Head of caudate nucleus (tissue), 42 donors: ENCODE measurements around the gene PXYLP1.

Experiments
- DNase-seq, 42 donors: peaks; one replicate each; pipeline versions ENCODE4 v3.0.0 to v3.0.0-alpha.2; 2020 to 2021; ENCODE audit warnings: mixed read lengths in 7 of 42
- intact Hi-C: fragments of 100-400 bp; cut with DNase I; formaldehyde crosslinking; loops from one replicate; pipeline ENCODE4 v1.15.0; 2022

The PXYLP1 gene

GRCh38 chr3:141242377-141243092 is 10.9 kb downstream of the PXYLP1 start:
- intact Hi-C loops = no loop called here
- peak in 1 of 42 donors; percentile 18 for DNase-seq

- peak; percentile 46 to 96 (median 80) for DNase-seq
- intact Hi-C loops = no loop called here
Observed at GRCh38 chr3:141243271-141243707, 11.7 kb downstream of the PXYLP1 start.

- DNase-seq = peak in 1 of 42 donors; percentile 35
- intact Hi-C loops = no loop called here
Observed at GRCh38 chr3:141246224-141246957, 14.8 kb downstream of the PXYLP1 start.

GRCh38 chr3:141246958-141247301 is 15.3 kb downstream of the PXYLP1 start:
- DNase-seq = peak in 1 of 42 donors; percentile 33
- intact Hi-C loops = no loop called here

GRCh38 chr3:141248064-141248463 is 16.4 kb downstream of the PXYLP1 start:
- peak in 1 of 42 donors; percentile 5 for DNase-seq
- intact Hi-C loops = no loop called here

GRCh38 chr3:141249041-141249440 is 17.4 kb downstream of the PXYLP1 start:
- intact Hi-C loops = no loop called here
- DNase-seq = peak in 1 of 42 donors; percentile 41

GRCh38 chr3:141250342-141250741 is 18.7 kb downstream of the PXYLP1 start:
- no peak for DNase-seq
- intact Hi-C loops = no loop called here

- intact Hi-C loops = no loop called here
- no peak for DNase-seq
Observed at GRCh38 chr3:141250828-141251227, 19.2 kb downstream of the PXYLP1 start.

GRCh38 chr3:141253326-141253725 is 21.7 kb downstream of the PXYLP1 start:
- intact Hi-C loops = no loop called here
- DNase-seq = no peak

GRCh38 chr3:141253811-141254210 is 22.2 kb downstream of the PXYLP1 start:
- DNase-seq = peak in 1 of 42 donors; percentile 28
- intact Hi-C loops = no loop called here

GRCh38 chr3:141255137-141255845 is 23.7 kb downstream of the PXYLP1 start:
- intact Hi-C loops = no loop called here
- peak in 1 of 42 donors; percentile 18 for DNase-seq

GRCh38 chr3:141255846-141256261 is 24.2 kb downstream of the PXYLP1 start:
- peak in 1 of 42 donors; percentile 35 for DNase-seq
- intact Hi-C loops = no loop called here

- intact Hi-C loops = no loop called here
- DNase-seq = no peak
Observed at GRCh38 chr3:141256820-141257219, 25.2 kb downstream of the PXYLP1 start.

GRCh38 chr3:141257961-141258360 is 26.3 kb downstream of the PXYLP1 start:
- DNase-seq = peak in 1 of 42 donors; percentile 28
- intact Hi-C loops = no loop called here

- no peak for DNase-seq
- intact Hi-C loops = no loop called here
Observed at GRCh38 chr3:141258973-141259372, 27.3 kb downstream of the PXYLP1 start.

- intact Hi-C loops = no loop called here
- no peak for DNase-seq
Observed at GRCh38 chr3:141259821-141260629, 28.4 kb downstream of the PXYLP1 start.

GRCh38 chr3:141260630-141260927 is 29.0 kb downstream of the PXYLP1 start:
- no peak for DNase-seq
- intact Hi-C loops = no loop called here

GRCh38 chr3:141261472-141262307 is 30.1 kb downstream of the PXYLP1 start:
- peak in 1 of 42 donors; percentile 36 for DNase-seq
- intact Hi-C loops = no loop called here
